MM.1S (cell line): Measurements from ENCODE around the gene PDILT.

Experiments used
- EZH2 ChIP-seq: fragments of 300-600 bp; sonication (generic); optimal IDR thresholded peaks from 2 replicates; pipeline ENCODE3; 2017; ENCODE audit warnings: low read depth, mild to moderate bottlenecking, antibody characterized with exemption, low read length, mixed read lengths
- EZH2phosphoT487 ChIP-seq: fragments of 300-600 bp; sonication (generic); IDR thresholded peaks from 2 replicates; pipeline ENCODE4 v1.6.1; 2018; ENCODE audit warnings: antibody characterized with exemption, low read length
- TF ChIP-seq, protein P1 (sequence below): fragments of 300-600 bp; sonication (generic); IDR thresholded peaks from 2 replicates; pipeline ENCODE4 v1.5.1; 2016; ENCODE audit warnings: antibody characterized with exemption, low read length, mixed read lengths

DNA sequence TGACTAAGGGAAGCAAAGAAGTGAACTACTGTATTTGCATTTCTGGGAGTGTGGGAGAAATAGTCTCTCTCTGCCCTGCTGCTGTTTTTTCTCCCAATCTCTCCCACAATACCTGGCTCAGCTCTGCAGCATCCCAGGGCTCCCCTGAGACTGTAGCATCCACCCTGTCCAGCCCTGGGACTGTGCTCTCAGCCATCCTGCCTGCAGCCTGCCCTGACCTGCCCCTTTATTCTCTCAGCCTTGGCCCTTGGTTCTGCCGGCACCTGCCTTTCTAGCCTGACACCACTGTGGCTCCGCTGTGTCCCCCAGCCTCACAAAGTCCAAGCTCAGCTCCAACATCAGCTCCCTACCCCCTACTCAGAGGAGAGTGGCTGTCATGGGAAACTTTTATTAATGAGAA lies 1.9 kb downstream of the PDILT start:
- TF ChIP-seq, protein P1, sequence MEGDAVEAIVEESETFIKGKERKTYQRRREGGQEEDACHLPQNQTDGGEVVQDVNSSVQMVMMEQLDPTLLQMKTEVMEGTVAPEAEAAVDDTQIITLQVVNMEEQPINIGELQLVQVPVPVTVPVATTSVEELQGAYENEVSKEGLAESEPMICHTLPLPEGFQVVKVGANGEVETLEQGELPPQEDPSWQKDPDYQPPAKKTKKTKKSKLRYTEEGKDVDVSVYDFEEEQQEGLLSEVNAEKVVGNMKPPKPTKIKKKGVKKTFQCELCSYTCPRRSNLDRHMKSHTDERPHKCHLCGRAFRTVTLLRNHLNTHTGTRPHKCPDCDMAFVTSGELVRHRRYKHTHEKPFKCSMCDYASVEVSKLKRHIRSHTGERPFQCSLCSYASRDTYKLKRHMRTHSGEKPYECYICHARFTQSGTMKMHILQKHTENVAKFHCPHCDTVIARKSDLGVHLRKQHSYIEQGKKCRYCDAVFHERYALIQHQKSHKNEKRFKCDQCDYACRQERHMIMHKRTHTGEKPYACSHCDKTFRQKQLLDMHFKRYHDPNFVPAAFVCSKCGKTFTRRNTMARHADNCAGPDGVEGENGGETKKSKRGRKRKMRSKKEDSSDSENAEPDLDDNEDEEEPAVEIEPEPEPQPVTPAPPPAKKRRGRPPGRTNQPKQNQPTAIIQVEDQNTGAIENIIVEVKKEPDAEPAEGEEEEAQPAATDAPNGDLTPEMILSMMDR, result no peak
- TF ChIP-seq EZH2phosphoT487 (no peak), EZH2 (no peak)
